HG03558 (cell line): Measurements from ENCODE around the gene PTH2.
"Not testable (repeated sequence)": the region's sequence is repeated elsewhere in the genome, so short reads cannot be mapped to it uniquely, and the experiment has no call there.

ENCODE experiments used
- ATAC-seq: cut with Tn5 transposase; IDR thresholded peaks from one replicate; pipeline ENCODE4 v1.9.1; 2021; ENCODE audit warnings: moderate number of reproducible peaks; ENCODE audit not compliant: unreplicated experiment; ENCODE audit errors: extremely low read depth

PTH2 gene

GRCh38 chr19:49390131-49390928, 32.9 kb downstream of the PTH2 start:
- no peak for ATAC-seq

- ATAC-seq = no peak
These were observed 33.8 kb downstream of the PTH2 start for GRCh38 chr19:49389406-49389805.

- no peak for ATAC-seq
These were observed 35.3 kb downstream of the PTH2 start, which contains the start of gene KASH5 for GRCh38 chr19:49387936-49388372. Gene KASH5 (plus strand): TSS chr19:49388249. CDS start chr19:49390884, 2,635 bp downstream.

GRCh38 chr19:49383599-49383998, 39.6 kb downstream of the PTH2 start:
- no peak for ATAC-seq

GRCh38 chr19:49382639-49383038, 40.6 kb downstream of the PTH2 start:
- ATAC-seq = no peak

GRCh38 chr19:49380391-49380790, 42.9 kb downstream of the PTH2 start:
- no peak for ATAC-seq

GRCh38 chr19:49378512-49378911, 44.7 kb downstream of the PTH2 start:
- no peak for ATAC-seq

- no peak for ATAC-seq
These were observed 48.4 kb downstream of the PTH2 start for GRCh38 chr19:49374665-49375434.

GRCh38 chr19:49373174-49373573, 50.1 kb downstream of the PTH2 start:
- ATAC-seq = not testable (repeated sequence)
